ENCODE measurements around the gene KRTAP10-7. TPM values are rescaled to one million over a fixed set of nuclear protein-coding genes. Genes with fewer than 3 reads are reported as not detected.
"Not testable (repeated sequence)": the region's sequence is repeated elsewhere in the genome, so short reads cannot be mapped to it uniquely, and the experiment has no call there.

Gene KRTAP10-7
- total RNA-seq, 1 experiment from 2014 or later = not detected

DNA sequence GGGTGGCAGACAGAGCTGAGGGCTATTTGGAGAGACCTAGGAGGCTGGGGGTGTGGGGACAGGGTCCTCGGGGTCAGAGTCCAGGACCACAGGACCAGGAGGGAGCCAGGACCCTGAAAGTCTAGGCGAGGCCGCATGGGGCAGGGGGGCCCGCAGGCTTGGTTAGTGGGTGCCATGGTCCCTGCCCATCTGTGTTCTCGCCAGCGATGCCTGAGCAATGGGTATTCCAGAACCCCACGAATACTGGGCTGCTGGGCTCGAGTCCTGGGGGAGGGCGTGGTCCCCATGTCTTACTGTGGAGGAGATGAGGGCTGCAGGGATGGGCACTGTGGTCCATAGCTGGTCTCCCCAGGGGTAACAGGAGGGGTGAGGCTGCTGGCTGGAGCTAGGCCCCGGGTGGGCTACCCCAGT, 10.1 kb upstream of the KRTAP10-7 start:
- DNase-seq (ENCODE audit: low spot score) = no peak

DNA sequence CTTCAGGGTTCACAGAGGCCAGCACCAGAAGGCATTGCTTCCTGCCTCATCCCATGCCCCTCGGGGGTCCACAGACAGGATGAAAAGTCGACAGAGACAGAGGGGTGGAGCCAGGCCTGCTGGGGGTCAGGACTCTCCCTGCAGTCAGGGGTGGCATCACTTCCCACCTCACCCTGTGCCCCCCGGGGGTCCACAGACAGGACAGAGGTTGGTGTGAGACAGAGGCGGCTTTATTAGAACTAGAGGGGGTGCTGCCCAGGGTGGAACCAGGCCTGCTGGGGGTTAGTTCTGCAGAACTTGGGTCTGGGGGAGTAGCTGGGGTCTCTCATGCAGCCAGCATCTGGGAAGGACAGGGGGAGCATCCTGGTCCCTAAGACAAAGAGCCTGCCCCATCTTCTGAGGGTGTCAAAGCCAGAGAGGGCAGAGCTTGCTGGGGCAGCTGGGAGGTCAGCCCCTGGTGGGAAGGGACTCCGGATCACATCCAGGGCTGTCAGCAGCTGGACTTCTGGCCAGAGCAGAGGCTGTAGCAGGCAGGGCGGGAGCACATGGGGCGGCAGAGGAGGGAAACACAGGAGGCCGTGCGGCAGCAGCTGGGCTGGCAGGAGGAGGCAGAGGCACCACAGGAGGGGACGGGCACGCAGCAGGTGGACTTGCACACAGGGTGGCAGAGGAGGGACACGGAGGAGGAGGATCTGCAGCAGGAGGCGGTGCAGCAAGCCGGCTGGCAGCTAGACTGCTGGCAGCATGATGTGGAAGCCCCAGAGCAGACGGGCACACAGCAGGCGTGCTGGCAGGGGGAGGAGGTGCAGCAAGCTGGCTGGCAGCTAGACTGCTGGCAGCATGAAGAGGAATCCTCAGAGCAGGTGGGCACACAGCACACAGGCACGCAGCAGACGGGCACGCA, 9.2 kb upstream of the KRTAP10-7 start:
- not testable (repeated sequence) for DNase-seq (ENCODE audit: low spot score)

DNA sequence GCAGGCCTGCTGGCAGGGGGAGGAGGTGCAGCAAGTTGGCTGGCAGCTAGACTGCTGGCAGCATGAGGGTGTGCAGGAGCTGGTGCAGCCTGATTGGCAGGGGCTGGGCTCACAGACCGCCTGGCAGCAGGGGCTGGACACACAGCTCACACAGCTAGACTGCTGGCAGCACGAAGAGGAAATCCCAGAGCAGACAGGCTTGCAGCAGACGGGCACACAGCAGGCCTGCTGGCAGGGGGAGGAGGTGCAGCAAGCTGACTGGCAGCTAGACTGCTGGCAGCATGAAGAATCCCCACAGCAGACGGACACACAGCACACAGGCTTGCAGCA, 8.6 kb upstream of the KRTAP10-7 start:
- not testable (repeated sequence) for DNase-seq (ENCODE audit: low spot score)

DNA sequence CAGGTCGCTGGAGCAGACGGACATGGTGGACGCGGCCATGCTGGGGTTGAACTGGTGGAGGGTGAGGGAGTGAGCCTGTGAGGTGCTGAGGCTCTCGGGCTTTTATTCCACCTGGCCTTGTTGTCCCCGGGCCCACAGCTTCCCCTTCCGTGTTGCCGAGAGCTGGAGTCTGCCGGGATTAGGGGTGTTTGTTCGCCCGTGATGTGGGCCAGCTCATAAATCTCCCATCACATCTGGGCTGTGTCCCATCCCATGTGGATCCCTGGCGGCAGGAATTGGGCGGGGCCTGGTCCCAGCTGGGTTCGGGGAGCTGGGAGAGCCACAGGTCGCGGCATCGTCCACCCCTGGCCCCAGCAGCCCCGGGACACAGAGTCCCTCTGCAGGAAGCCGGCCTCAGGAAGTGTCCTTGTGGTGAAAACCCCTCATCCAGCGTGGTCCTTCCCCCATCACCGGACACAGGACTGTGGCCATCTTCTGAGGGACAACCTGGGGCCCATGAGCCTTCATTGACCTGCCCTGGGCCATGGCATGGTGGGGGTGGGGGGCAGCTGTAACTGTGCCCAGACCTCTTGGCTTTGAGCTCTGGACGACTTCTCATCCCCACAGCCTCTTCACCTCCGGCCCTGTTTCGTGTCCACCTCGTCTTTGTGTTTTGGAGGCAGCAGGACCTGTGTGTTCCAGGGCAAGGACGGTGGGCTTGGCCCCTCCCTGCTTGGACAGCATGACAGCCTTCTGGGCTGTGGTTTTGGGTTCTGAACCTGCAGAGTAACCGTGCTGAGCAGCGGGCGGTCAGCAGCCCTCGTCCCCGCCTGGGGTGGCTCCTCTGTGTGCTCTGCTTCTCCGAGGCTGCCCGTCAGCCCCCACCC, 7.7 kb upstream of the KRTAP10-7 start, which contains the start of gene KRTAP10-6:
TSS of gene KRTAP10-6 (minus strand) at position 60 of the 866 bp plus-strand sequence. CDS start at position 39, 21 bp downstream.
- DNase-seq (ENCODE audit: low spot score) = no peak

DNA sequence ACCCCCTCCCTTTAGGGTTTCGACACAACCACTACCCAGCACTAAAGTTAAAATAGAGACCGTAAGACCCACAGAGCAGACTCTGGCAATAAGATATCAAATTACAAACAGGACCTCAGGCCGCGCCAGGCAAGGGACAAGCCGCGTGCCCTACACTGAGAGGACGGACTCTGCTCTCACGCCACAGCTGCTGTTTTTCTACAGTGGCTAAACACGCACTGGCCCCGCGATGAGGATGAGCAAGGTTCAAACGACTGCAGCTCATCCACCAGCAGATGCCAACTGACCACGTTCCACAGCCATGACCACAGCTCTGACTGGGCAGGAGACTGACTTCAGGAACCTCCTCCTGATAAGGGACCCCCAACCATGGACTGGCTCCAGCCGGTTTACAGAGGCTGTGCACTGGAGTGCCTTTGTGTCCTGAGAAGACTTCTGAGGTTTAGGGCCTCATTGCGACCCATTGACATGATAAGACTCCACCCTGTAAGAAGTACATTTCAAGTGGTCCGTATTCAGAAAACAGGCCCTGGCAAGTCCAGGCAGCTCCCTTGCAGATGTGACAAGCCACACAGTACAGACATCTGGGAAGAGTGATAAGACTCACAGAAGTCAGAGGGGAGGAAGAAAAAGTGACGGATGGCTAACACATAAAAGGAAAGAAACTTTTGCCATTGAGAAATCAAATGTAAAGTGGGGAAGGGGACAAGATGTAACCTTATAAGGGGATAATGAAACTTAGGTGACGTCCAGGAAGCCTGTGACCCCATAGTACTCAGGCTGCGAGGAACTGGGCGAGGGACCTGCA, 6.6 kb upstream of the KRTAP10-7 start:
- DNase-seq (ENCODE audit: low spot score) = no peak

DNA sequence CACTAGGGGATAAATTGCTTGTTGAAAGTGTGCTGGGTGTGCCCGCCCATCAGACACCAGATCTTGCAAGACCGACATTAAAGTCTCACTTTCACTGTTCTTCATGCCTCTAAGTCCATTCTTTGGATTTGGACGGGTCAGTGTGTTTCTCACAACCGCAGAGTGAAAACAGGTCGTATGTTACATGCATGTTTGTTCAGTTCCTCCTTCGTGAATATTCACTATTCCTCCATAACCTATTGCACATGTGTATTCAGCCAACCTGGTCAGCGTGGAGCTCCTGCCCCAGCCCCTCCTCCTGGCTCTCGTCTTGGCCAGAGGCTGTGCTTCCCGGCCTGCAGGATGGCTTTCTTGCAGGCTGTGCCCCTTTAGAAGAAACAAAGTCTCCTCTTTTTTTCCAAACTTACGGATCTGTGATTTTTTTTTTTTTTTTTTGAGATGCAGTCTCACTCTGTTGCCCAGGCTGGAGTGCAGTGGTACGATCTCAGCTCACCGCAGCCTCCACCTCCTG, 5.9 kb upstream of the KRTAP10-7 start:
- no peak for DNase-seq (ENCODE audit: low spot score)

DNA sequence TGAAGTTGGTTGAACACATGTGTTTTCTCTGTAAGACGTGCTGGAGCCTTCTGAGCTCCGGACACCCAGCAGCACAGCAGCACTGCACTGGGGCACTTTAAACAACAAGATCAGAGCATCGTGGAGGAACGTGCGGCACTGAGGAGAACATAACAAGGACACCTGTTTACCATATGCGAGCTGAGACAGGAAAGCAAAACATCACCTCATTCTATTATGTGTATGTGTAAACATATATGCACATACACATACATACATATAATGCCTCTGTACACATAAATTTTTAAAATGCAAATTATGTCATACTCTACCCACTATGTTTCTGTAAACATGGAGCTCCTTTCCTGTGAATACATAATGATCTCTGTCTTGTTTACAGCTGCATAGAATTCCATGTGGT, 4.9 kb upstream of the KRTAP10-7 start:
- DNase-seq (ENCODE audit: low spot score) = no peak

DNA sequence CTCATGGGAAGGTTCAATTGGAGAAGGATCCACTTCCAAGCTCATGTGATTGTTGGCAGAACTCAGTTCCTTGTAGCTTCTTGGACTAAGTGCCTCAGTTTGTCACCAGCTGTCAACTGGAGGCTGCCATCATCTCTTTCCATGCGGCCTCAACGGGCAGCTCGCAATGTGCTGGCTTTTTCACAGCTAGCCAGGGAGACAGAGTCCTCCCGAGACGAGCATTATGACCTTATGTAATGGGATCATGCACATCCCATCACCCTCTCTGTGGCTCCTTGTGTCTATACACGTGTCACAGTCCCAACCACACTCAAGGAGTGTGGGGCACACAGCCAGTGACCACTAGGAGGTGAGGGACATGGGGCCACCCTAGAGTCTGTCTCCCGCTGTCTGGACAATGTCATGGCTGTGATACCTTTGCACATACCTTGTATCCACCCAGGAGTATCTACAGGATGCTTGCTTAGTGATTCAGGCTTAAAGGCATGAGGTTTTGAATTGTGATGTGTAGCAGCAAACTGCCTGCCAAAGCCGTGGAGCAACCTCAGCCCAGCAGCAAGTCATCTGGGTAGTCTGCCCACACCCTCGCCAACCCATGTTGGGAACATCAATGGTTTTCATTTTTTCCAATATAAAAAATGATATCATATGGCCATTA, 4.2 kb upstream of the KRTAP10-7 start:
- DNase-seq (ENCODE audit: low spot score) = peak; percentile 13

DNA sequence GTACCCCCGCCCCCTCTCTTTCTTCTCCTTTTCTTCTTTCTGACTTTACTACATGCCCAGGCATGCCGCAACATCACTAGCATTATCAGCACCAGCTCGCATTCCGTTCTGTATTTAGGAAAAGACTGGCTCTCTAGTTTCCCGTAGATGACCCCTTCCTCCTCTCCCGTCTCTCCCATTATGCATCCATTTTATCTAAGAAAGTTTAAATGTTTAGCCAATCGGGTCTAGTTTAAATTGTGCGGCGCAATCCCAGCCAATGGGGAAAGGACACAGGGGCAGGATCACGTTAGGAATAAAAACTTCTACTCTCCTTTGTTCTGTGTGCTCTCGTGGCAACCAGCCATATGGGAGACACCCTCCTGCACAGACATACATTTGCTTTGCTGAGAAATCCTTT, 2.3 kb upstream of the KRTAP10-7 start:
- DNase-seq (ENCODE audit: low spot score) = no peak

DNA sequence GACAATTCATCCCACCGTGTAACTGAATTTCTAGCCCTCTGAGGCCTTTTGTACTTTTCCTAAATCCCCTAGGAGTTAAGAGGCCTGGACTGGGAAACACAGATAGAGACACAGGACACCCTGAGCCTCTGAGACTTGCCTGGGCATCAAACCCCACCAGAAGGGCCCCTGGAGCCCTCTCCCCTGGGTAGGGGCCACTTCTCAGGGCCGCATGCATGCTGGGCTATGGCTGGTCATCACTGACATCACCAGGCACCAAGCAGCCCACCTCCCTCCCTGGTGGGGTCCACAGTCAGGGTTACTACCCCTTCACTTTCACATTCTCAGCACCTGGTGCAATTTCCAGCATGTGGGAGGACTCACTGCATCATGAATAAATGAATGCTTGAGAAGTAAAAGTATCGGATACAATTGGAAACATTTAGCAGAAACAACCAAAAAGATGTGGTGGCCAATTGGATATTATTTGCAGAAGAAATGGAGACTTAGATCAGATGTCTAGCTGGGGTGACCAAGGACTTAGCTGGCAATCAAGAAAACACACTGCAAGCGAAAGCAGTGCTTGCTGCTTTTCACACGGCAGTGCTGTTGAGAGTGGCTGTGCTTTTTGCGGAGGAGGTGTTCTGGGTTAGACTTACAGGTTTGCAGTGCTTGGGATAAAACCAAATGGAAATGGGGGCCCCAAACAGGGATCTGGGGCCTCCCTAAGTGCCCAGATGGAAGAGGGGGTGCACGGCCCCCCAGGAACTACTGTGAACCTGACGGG, 950 bp upstream of the KRTAP10-7 start:
- DNase-seq (ENCODE audit: low spot score) = no peak

DNA sequence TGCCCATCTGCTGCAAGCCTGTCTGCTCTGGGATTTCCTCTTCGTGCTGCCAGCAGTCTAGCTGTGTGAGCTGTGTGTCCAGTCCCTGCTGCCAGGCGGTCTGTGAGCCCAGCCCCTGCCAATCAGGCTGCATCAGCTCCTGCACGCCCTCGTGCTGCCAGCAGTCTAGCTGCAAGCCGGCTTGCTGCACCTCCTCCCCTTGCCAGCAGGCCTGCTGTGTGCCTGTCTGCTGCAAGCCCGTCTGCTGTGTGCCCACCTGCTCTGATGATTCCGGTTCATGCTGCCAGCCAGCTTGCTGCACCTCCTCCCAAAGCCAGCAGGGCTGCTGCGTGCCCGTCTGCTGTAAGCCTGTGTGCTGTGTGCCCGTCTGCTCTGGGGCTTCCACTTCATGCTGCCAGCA, 694 bp downstream of the KRTAP10-7 start:
- DNase-seq (ENCODE audit: low spot score) = not testable (repeated sequence)

DNA sequence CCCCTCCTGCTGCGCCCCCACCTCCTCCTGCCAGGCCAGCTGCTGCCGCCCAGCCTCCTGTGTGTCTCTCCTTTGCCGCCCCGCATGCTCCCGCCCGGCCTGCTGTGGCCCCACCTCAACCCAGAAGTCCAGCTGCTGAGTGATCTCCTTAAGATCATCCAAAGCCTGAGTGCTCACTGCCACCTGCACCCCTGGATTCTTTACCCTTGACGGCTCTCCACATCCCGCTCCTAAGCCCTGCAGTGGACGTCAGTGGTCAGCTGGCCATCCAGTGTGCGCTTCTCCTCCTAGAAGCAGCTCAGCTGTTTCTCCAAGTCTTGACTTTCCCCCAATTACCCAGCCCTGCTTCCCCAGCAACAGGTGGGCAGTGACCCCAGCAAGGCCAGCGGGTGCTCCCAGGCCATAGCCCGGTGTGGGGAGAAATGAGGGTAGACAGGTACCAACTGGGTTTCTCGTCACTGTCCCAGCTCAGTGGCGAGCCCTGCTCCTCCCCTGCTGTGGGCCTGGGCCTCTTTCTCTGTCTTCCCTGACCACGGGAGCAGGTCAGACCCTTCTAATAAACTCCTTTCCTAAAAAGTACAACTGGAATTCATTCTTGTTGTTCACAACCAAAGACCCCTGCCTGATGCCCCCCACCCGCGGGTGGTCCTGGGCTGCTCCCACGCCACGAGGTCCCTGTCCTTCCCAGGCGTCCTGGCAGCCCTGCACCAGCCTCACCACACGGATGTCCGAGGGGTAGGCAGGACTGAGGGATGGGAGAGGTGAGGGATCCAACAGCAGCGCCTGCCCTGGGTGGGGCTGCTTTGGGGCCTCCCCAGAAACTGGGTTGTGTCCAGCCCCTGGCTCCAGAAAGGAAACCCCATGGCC, 1.4 kb downstream of the KRTAP10-7 start:
- DNase-seq (ENCODE audit: low spot score) = no peak

DNA sequence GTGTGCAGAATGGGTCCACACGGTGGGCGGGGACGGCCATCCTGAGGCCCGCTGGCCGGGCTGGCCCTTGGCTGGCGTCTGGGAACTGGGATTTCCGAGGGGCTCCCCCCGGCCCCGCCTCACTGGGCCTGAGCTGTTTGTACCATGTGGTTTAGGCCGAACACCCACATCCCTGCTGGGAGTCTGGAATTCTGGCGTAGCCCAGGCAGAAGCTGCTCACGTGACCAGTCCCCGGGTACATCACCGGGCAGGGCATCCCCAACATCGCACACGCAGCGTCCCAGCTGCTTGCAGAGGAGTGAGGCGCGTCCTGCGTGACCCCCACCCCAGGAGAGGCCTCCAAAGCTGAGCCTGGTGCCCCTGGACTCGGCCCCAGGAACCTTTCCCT, 2.1 kb downstream of the KRTAP10-7 start:
- no peak for DNase-seq (ENCODE audit: low spot score)

DNA sequence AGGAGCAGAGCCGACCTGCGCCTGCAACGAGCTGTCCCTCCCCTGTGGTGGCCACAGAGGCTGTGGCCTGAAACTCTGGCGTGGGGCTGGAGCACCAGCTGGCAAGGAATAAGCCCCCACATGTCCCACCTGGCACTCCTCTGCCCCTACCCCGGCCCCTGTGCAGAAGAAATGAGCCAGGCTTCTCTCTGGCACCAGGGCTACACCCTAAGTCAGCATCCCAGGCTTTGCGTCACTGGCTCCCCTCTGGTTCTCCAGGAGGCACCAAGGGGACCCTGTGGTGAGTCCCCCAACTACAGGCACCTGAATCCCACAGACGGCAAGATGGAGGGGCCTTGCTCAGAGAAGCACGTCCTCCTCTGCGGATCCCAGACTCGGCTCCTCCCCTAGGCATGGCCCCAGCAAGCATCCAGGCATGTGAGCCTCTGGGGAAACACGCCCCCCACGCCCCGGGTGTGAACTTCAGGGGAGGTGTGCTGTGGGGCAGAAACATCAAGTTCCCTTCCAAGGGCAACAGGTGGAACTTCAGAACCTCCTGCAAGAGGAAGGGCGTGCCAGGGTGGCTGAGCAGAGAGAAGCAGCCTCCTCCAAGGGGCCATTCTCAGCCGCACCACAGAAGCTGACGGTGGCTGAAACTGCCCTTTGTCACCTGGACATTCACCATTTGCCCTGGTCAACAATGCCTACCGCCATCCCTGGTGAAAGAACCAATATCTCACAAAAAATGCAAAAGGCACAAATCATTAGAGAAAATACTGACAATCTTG, 2.9 kb downstream of the KRTAP10-7 start:
- DNase-seq (ENCODE audit: low spot score) = no peak

DNA sequence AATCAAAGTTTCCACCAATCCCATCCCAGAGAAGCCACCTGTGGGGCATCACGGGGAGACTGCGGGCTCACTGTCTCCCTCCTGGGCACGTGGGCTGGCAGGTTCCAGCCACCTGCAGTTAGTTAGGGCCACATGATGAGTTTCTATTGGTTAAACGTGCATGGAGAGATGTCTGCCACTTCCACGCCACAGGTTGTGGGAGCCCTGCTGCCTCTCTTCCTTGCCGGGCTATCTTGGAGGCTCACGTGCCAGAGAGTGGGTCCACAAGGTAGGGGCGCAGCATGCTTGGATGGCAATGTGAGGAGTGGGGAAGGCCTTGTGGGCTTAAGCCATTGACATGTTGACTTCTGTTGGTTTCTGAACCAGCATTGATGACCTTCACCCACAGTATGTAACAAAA, 3.5 kb downstream of the KRTAP10-7 start:
- no peak for DNase-seq (ENCODE audit: low spot score)

DNA sequence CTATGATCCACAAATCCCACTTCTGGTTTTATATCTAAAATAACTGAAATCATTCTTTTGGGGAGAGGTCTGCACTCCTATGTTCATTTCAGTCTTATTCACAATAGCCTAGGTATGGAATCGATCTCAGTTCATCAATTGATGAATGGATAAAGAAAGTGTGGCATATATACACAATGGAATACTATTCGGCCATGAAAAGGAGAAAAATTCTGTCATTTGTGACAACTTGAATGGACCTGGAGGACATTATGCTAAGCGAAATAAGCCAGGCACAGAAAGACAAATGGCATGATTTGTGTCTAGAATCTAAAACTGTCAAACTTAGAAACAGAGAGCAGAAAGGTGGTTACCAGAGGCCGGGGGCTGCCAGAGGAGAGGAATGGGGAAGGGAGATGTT, 6.1 kb downstream of the KRTAP10-7 start:
- DNase-seq (ENCODE audit: low spot score) = no peak

DNA sequence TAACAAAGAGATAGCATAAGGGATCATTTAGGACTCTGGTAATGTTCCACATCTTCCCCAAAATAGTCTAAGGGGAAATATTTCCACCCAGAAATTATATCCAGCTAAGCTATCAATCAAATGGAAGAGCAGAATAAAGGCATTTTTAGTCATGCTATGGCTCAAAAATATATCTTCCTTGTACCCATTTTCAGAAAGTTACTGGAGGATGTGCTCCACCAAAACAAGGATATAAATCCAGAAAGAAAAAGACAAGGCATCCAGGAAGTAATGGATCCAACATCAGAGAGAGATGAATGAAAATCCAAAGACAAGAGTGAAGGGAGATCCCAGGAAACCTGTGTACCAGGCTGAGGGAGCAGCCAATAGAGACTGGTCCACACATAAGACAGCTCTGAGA, 8.8 kb downstream of the KRTAP10-7 start:
- DNase-seq (ENCODE audit: low spot score) = no peak

DNA sequence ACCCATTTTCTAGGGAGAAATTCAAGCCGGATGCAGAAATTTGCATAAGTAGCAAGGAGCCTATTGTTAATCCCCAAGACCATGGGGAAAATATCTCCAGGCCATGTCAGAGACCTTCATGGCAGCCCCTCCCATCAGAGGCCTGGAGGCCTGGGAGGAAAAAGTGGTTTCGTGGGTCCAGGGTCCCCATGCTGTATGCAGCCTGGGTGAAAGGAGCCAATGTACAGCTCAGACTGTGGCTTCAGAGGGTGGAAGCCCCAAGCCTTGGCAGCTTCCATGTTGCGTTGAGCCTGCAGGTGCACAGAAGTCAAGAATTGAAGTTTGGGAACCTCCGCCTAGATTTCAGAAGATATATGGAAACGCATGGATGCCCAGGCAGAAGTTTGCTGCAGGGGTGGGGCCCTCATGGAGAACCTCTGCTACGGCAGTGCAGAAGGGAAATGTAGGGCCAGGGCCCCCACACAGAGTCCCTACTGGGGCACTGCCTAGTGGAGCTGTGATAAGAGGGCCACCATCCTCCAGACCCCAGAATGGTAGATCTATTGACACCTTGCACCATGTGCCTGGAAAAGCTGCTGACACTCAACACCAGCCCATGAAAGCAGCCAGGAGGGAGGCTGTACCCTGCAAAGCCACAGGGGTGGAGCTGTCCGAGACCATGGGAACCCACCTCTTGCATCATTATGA, 9.9 kb downstream of the KRTAP10-7 start:
- DNase-seq (ENCODE audit: low spot score) = not testable (repeated sequence)

Data from A172 (cell line).